A549 (cell line): ENCODE data around the gene CFD. TPM values are rescaled to one million over a fixed set of nuclear protein-coding genes. Genes with fewer than 3 reads are reported as not detected.
A peak's percentile ranks its signal among the peaks of the same experiment; 100 is the strongest.

Source experiments
- ATAC-seq, 2 experiments: fragments of 200-7000 bp in 1 of 2; fragments of >200 bp in 1 of 2; cut with Nextera tagmentation in 1 of 2; cut with Tn5 transposase in 1 of 2; 3 replicates each; pipeline versions ENCODE4 v1.8.0 to v1.9.1; 2018 to 2020; ENCODE audit warnings: mild to moderate bottlenecking in 1 of 2, moderate library complexity in 1 of 2
- CTCF ChIA-PET: fragments of 300-600 bp; sonication (Branson Sonifier 250); formaldehyde crosslinking; extraction: SDS; loops from one replicate; lab custom pipeline; 2021; ENCODE audit warnings: antibody characterized with exemption, inconsistent platforms; lab: Yijun Ruan, JAX
- POLR2A ChIA-PET: fragments of 350-600 bp; formaldehyde crosslinking; extraction: SDS; loops from one replicate; lab custom pipeline; 2021; ENCODE audit warnings: antibody characterized with exemption, inconsistent platforms; lab: Yijun Ruan, JAX
- DNase-seq, 2 experiments: peaks; one replicate each; pipeline versions ENCODE4 v3.0.0 to v3.0.0-alpha.2; 2011 to 2016; ENCODE audit warnings: low read depth in 1 of 2, low spot score in 1 of 2
- FAIRE-seq: peaks from 2 replicates; lab custom pipeline; 2011; peaks lifted over from hg19 to GRCh38; lab: Jason Lieb, UNC
- H3K27ac ChIP-seq, 2 experiments: fragments of >200 bp; sonication (Bioruptor Twin); formaldehyde crosslinking; 3 replicates each; pipeline ENCODE4 v1.5.1; 2016 to 2017
- H3K4me1 ChIP-seq: fragments of >200 bp; sonication (Bioruptor Twin); formaldehyde crosslinking; 3 replicates; pipeline ENCODE4 v1.6.1; 2016
- H3K4me2 ChIP-seq: fragments of >200 bp; sonication (Bioruptor Twin); formaldehyde crosslinking; 3 replicates; pipeline ENCODE4 v1.6.1; 2016
- H3K4me3 ChIP-seq: fragments of >200 bp; sonication (Bioruptor Twin); formaldehyde crosslinking; 3 replicates; pipeline ENCODE4 v1.5.1; 2016
- H3K9me3 ChIP-seq: fragments of >200 bp; sonication (Bioruptor Twin); formaldehyde crosslinking; 3 replicates; pipeline ENCODE4 v1.6.1; 2016
- CBX2 ChIP-seq: fragments of 200-600 bp; sonication (generic); IDR thresholded peaks from 2 replicates; pipeline ENCODE4 v1.6.1; 2016; ENCODE audit warnings: low read depth, mild to moderate bottlenecking, borderline replicate concordance
- EP300 ChIP-seq, 2 experiments: fragments of >200 bp; sonication (Bioruptor Twin); formaldehyde crosslinking; IDR thresholded peaks; 2 replicates in 1 of 2; 3 replicates in 1 of 2; pipeline ENCODE4 v1.6.1; 2016 to 2017
- FOSB ChIP-seq: fragments of 250-450 bp; sonication (Bioruptor Pico); IDR thresholded peaks from 2 replicates; pipeline ENCODE4 v1.5.0; 2020; ENCODE audit warnings: mild to moderate bottlenecking, moderate library complexity
- HEYL ChIP-seq: fragments of 250-450 bp; sonication (Bioruptor Pico); IDR thresholded peaks from 2 replicates; pipeline ENCODE4 v1.8.0; 2021; ENCODE audit warnings: mild to moderate bottlenecking, moderate library complexity
- HMGXB4 ChIP-seq: fragments of 250-450 bp; sonication (Bioruptor Pico); IDR thresholded peaks from 2 replicates; pipeline ENCODE4 v1.5.0; 2021; ENCODE audit warnings: mild to moderate bottlenecking, moderate library complexity, borderline replicate concordance
- HOXA7 ChIP-seq: fragments of 250-450 bp; sonication (Bioruptor Pico); IDR thresholded peaks from 2 replicates; pipeline ENCODE4 v1.5.0; 2020; ENCODE audit warnings: mild to moderate bottlenecking, moderate library complexity
- HOXB13 ChIP-seq: fragments of 250-450 bp; sonication (Bioruptor Pico); IDR thresholded peaks from 2 replicates; pipeline ENCODE4 v1.5.0; 2020; ENCODE audit warnings: low read depth, mild to moderate bottlenecking, moderate library complexity
- HOXB5 ChIP-seq: fragments of 250-450 bp; sonication (Bioruptor Pico); IDR thresholded peaks from 2 replicates; pipeline ENCODE4 v1.5.0; 2020; ENCODE audit warnings: mild to moderate bottlenecking, moderate library complexity
- KDM1A ChIP-seq: fragments of 200-600 bp; sonication (generic); IDR thresholded peaks from 2 replicates; pipeline ENCODE4 v1.6.1; 2016; ENCODE audit warnings: low read depth, mild to moderate bottlenecking
- KDM5A ChIP-seq: fragments of 200-600 bp; sonication (generic); IDR thresholded peaks from 2 replicates; pipeline ENCODE4 v1.6.1; 2016; ENCODE audit warnings: antibody characterized with exemption, mild to moderate bottlenecking
- MAFK ChIP-seq: fragments of 450-650 bp; IDR thresholded peaks from 2 replicates; pipeline ENCODE4 v1.6.1; 2014; ENCODE audit not compliant: partially characterized antibody
- POLR2A ChIP-seq: IDR thresholded peaks from 2 replicates; pipeline ENCODE4 v1.6.1; 2012; ENCODE audit warnings: mild to moderate bottlenecking, low read length
- RAD21 ChIP-seq, 2 experiments: fragments of >200 bp in 1 of 2; sonication (Bioruptor Twin) in 1 of 2; formaldehyde crosslinking in 1 of 2; IDR thresholded peaks in 1 of 2; conservative IDR thresholded peaks in 1 of 2; 2 replicates in 1 of 2; 3 replicates in 1 of 2; pipeline ENCODE4 v1.6.1; 2012 to 2018; ENCODE audit warnings: inconsistent platforms in 1 of 2
- REST ChIP-seq: fragments of 200-600 bp; sonication (generic); IDR thresholded peaks from 2 replicates; pipeline ENCODE4 v1.6.1; 2016; ENCODE audit warnings: antibody characterized with exemption, mild to moderate bottlenecking, moderate library complexity
- ZC3H11A ChIP-seq: fragments of 450-650 bp; IDR thresholded peaks from 2 replicates; pipeline ENCODE4 v1.6.1; 2014; ENCODE audit warnings: antibody characterized with exemption, mild to moderate bottlenecking
- ZNF302 ChIP-seq: fragments of 250-450 bp; sonication (Bioruptor Pico); IDR thresholded peaks from 2 replicates; pipeline ENCODE4 v1.9.0; 2021; ENCODE audit warnings: inconsistent platforms, mild to moderate bottlenecking, moderate library complexity
- WGBS: methylation state at CpG from one replicate; pipeline ENCODE4 v1.1.6; 2017; ENCODE audit errors: missing lambda C conversion rate; 5-methylcytosine and 5-hydroxymethylcytosine counted together
- polyA plus RNA-seq, 4 experiments: library from polyadenylated mRNA; depleted of rRNA in 3 of 4; stranded (reverse); fragments of >200 nt; fragmentation: RNase III in 1 of 4; extraction: RNeasy Plus Mini Kit Qiagen cat#74134 plus additional on column Dnase treatment in 1 of 4; gene quantifications; 2 replicates in 3 of 4; 3 replicates in 1 of 4; pipeline ENCODE4 v1.2.3, GENCODE V29; 2011 to 2017

CFD gene
- polyA plus RNA-seq, 2 of the 4 experiments (the other 2 are of a cell fraction) = 7.6 to 14.3 TPM

GRCh38 chr19:850979-851335 lies 8.5 kb upstream of the CFD start:
- ChIA-PET CTCF (interaction anchor here (0.6 to 1.2 kb wide), 4 partner anchors 8 to 81 kb away, joined by 3 to 4 read pairs (median 3); partner anchors contain the start of gene CFD), POLR2A (no interaction called here)
- H3K4me2 ChIP-seq = peak overlapping the region; percentile 87
- H3K9me3 ChIP-seq = no peaks in the 10 kb centered on the region
- peaks cover 12% of the 10 kb centered on the region for H3K4me1 ChIP-seq
- no peak for ATAC-seq
- no peak for TF ChIP-seq KDM1A
- no peak for TF ChIP-seq HOXB13 (CRISPR knock-in tag)
- TF ChIP-seq MAFK = no peak
- no peak for TF ChIP-seq FOSB (CRISPR knock-in tag)
- TF ChIP-seq ZC3H11A = no peak
- TF ChIP-seq ZNF302 (CRISPR knock-in tag) = no peak
- TF ChIP-seq CBX2 = no peak
- TF ChIP-seq POLR2A = no peak
- no CpG with 5 or more reads among the region's 13 CpGs for WGBS
- FAIRE-seq = no peak
- H3K4me3 ChIP-seq = peak overlapping the region; percentile 21; the same call in 1 of the 3 replicates
- peak overlapping the region; percentile 89 for H3K27ac ChIP-seq
- no peak for DNase-seq

GRCh38 chr19:852136-853013 lies 7.1 kb upstream of the CFD start, which contains the start of gene ELANE:
Gene ELANE (plus strand): TSS chr19:852303. CDS start chr19:852329, 26 bp downstream.
- H3K27ac ChIP-seq = peak within 1 kb of the TSS; percentile 89
- DNase-seq = no peak
- no peaks in the 10 kb centered on the region for H3K9me3 ChIP-seq
- peak within 1 kb of the TSS; percentile 87 for H3K4me2 ChIP-seq
- 90% methylated on average over 13 of the region's 55 CpGs for WGBS
- TF ChIP-seq POLR2A (no peak), EP300 (IDR thresholded peaks at IDR 0.05) (no peak), HOXA7 (CRISPR knock-in tag) (no peak), HMGXB4 (CRISPR knock-in tag) (no peak), HEYL (CRISPR knock-in tag) (no peak), RAD21 (conservative IDR thresholded peaks at IDR 0.05 in 1 of 2, IDR thresholded peaks at IDR 0.05 in 1 of 2) (no peak), KDM5A (no peak), FOSB (CRISPR knock-in tag) (no peak), REST (no peak), HOXB5 (CRISPR knock-in tag) (no peak)
- TF ChIP-seq, all 56 proteins: peak for 0
- no peak within 1 kb of the TSS for H3K4me3 ChIP-seq
- no peak for ATAC-seq
- H3K4me1 ChIP-seq = peaks cover 12% of the 10 kb centered on the region
- CTCF ChIA-PET = no interaction called here
- FAIRE-seq = no peak
- POLR2A ChIA-PET = interaction anchor here (0.6 kb wide), 1 partner anchor 67 kb away, joined by 4 read pairs; no protein-coding TSS in a partner anchor
